Measurements from ENCODE around the gene PDZD8. TPM values are rescaled to one million over a fixed set of nuclear protein-coding genes. Genes with fewer than 3 reads are reported as not detected.

PDZD8 gene
- total RNA-seq, 1 donor from 2014 or later: 17.1 TPM

GRCh38 chr10:117391436-117392205, 16.4 kb upstream of the PDZD8 start:
- DNase-seq (ENCODE audit: low spot score): peak; percentile 25

GRCh38 chr10:117390420-117390819, 15.2 kb upstream of the PDZD8 start:
- DNase-seq (ENCODE audit: low spot score): no peak

GRCh38 chr10:117386805-117387204, 11.6 kb upstream of the PDZD8 start:
- no peak for DNase-seq (ENCODE audit: low spot score)

- DNase-seq (ENCODE audit: low spot score): no peak
These were observed 7.6 kb upstream of the PDZD8 start for GRCh38 chr10:117382861-117383260.

- DNase-seq (ENCODE audit: low spot score): peak; percentile 6
These were observed 507 bp downstream of the PDZD8 start for GRCh38 chr10:117374506-117375359.

- peak; percentile 56 for DNase-seq (ENCODE audit: low spot score)
These were observed 1.3 kb downstream of the PDZD8 start for GRCh38 chr10:117373823-117374505.

GRCh38 chr10:117370205-117370604, 5.0 kb downstream of the PDZD8 start:
- DNase-seq (ENCODE audit: low spot score): no peak

GRCh38 chr10:117367718-117368117, 7.5 kb downstream of the PDZD8 start:
- DNase-seq (ENCODE audit: low spot score): no peak

GRCh38 chr10:117366741-117367140, 8.5 kb downstream of the PDZD8 start:
- DNase-seq (ENCODE audit: low spot score): no peak

GRCh38 chr10:117365612-117366011, 9.6 kb downstream of the PDZD8 start:
- no peak for DNase-seq (ENCODE audit: low spot score)

- no peak for DNase-seq (ENCODE audit: low spot score)
These were observed 10.9 kb downstream of the PDZD8 start for GRCh38 chr10:117364110-117364960.

GRCh38 chr10:117363028-117363427, 12.2 kb downstream of the PDZD8 start:
- no peak for DNase-seq (ENCODE audit: low spot score)

- peak; percentile 51 for DNase-seq (ENCODE audit: low spot score)
These were observed 12.9 kb downstream of the PDZD8 start for GRCh38 chr10:117362313-117362712.

GRCh38 chr10:117360994-117361667, 14.1 kb downstream of the PDZD8 start:
- no peak for DNase-seq (ENCODE audit: low spot score)

GRCh38 chr10:117360016-117360415, 15.2 kb downstream of the PDZD8 start:
- no peak for DNase-seq (ENCODE audit: low spot score)

- DNase-seq (ENCODE audit: low spot score): no peak
These were observed 20.2 kb downstream of the PDZD8 start for GRCh38 chr10:117355072-117355471.

GRCh38 chr10:117353684-117354083, 21.6 kb downstream of the PDZD8 start:
- DNase-seq (ENCODE audit: low spot score): no peak

- no peak for DNase-seq (ENCODE audit: low spot score)
These were observed 22.5 kb downstream of the PDZD8 start for GRCh38 chr10:117352724-117353123.

GRCh38 chr10:117351996-117352395, 23.2 kb downstream of the PDZD8 start:
- DNase-seq (ENCODE audit: low spot score): no peak

GRCh38 chr10:117351558-117351957, 23.7 kb downstream of the PDZD8 start:
- DNase-seq (ENCODE audit: low spot score): no peak

GRCh38 chr10:117350909-117351308, 24.3 kb downstream of the PDZD8 start:
- DNase-seq (ENCODE audit: low spot score): no peak
